Activated naive CD8-positive, alpha-beta T cell treated with anti-CD3 and anti-CD28 coated beads, Interleukin-2, amount 50 U/mL, for 24 hours (primary cell): ENCODE results near the gene FAM186B.

Experiments
- ATAC-seq: fragments of 150-1000 bp; cut with Tn5 transposase; one replicate; pipeline ENCODE4 v1.10.0; 2021
- DNase-seq: peaks from one replicate; pipeline ENCODE4 v3.0.0; 2021
- H3K27ac Mint-ChIP-seq: one replicate; pipeline ENCODE4 v1.8.0; 2021; ENCODE audit warnings: mild to moderate bottlenecking, mixed read lengths
- H3K27me3 Mint-ChIP-seq: one replicate; pipeline ENCODE4 v1.8.0; 2021; ENCODE audit warnings: mixed read lengths
- H3K36me3 Mint-ChIP-seq: one replicate; pipeline ENCODE4 v1.8.0; 2021; ENCODE audit warnings: low read depth, mixed read lengths
- H3K4me1 Mint-ChIP-seq: one replicate; pipeline ENCODE4 v1.8.0; 2021; ENCODE audit warnings: mixed read lengths
- H3K4me3 Mint-ChIP-seq: one replicate; pipeline ENCODE4 v1.8.0; 2021; ENCODE audit warnings: mild to moderate bottlenecking, moderate library complexity, mixed read lengths
- H3K9me3 Mint-ChIP-seq: one replicate; pipeline ENCODE4 v1.8.0; 2021; ENCODE audit warnings: mixed read lengths

The FAM186B gene

DNA sequence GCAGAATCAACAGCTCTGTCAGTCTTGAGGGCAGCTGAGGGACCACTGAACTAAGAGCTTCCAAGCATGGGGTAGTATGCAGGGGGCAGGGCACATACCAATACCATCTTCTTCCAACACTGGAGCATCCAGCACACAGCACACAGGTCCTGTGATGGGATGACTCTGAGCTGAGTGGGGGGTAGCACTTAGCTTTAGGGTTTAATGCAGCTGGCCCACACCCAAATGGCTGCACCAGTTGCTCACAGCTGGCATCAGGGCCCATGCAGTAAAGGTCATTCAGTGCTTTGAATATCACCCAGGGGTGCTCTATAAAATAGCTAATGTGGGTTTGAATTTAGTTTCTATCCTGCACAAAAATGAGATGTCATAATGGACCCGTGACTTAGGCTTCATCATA is 1.7 kb downstream of the FAM186B start:
- H3K9me3 Mint-ChIP-seq: no peaks in the 10 kb centered on the region
- H3K36me3 Mint-ChIP-seq: no peaks in the 10 kb centered on the region
- no peak overlapping the region for H3K4me3 Mint-ChIP-seq
- DNase-seq: no peak
- no peak overlapping the region for H3K27ac Mint-ChIP-seq
- ATAC-seq: no peak
- no peaks in the 10 kb centered on the region for H3K4me1 Mint-ChIP-seq
- H3K27me3 Mint-ChIP-seq: no peaks in the 10 kb centered on the region

- no peak overlapping the region for H3K4me3 Mint-ChIP-seq
- H3K4me1 Mint-ChIP-seq: peaks cover 3% of the 10 kb centered on the region
- no peak for DNase-seq
- H3K27ac Mint-ChIP-seq: no peak overlapping the region
- no peak for ATAC-seq
- no peaks in the 10 kb centered on the region for H3K9me3 Mint-ChIP-seq
- no peaks in the 10 kb centered on the region for H3K36me3 Mint-ChIP-seq
- H3K27me3 Mint-ChIP-seq: no peaks in the 10 kb centered on the region
Observed at GRCh38 chr12:49599961-49600360, 5.5 kb downstream of the FAM186B start.

GRCh38 chr12:49598527-49598926 is 6.9 kb downstream of the FAM186B start:
- DNase-seq: no peak
- ATAC-seq: no peak
- Mint-ChIP-seq H3K36me3 (no peaks in the 10 kb centered on the region), H3K9me3 (no peaks in the 10 kb centered on the region), H3K27ac (no peak overlapping the region), H3K4me3 (no peak overlapping the region), H3K4me1 (peaks cover 3% of the 10 kb centered on the region), H3K27me3 (no peaks in the 10 kb centered on the region)

- ATAC-seq (no peak), DNase-seq (no peak)
- no peaks in the 10 kb centered on the region for H3K27me3 Mint-ChIP-seq
- no peak overlapping the region for H3K4me3 Mint-ChIP-seq
- no peaks in the 10 kb centered on the region for H3K9me3 Mint-ChIP-seq
- H3K27ac Mint-ChIP-seq: no peak overlapping the region
- H3K36me3 Mint-ChIP-seq: peaks cover 18% of the 10 kb centered on the region
- no peaks in the 10 kb centered on the region for H3K4me1 Mint-ChIP-seq
Observed at GRCh38 chr12:49588721-49589516, 16.5 kb downstream of the FAM186B start.

GRCh38 chr12:49588281-49588680 is 17.2 kb downstream of the FAM186B start:
- Mint-ChIP-seq H3K9me3 (no peaks in the 10 kb centered on the region), H3K27ac (no peak overlapping the region), H3K36me3 (peaks cover 19% of the 10 kb centered on the region), H3K4me1 (no peaks in the 10 kb centered on the region), H3K4me3 (no peak overlapping the region), H3K27me3 (no peaks in the 10 kb centered on the region)
- no peak for DNase-seq
- ATAC-seq: no peak

DNA sequence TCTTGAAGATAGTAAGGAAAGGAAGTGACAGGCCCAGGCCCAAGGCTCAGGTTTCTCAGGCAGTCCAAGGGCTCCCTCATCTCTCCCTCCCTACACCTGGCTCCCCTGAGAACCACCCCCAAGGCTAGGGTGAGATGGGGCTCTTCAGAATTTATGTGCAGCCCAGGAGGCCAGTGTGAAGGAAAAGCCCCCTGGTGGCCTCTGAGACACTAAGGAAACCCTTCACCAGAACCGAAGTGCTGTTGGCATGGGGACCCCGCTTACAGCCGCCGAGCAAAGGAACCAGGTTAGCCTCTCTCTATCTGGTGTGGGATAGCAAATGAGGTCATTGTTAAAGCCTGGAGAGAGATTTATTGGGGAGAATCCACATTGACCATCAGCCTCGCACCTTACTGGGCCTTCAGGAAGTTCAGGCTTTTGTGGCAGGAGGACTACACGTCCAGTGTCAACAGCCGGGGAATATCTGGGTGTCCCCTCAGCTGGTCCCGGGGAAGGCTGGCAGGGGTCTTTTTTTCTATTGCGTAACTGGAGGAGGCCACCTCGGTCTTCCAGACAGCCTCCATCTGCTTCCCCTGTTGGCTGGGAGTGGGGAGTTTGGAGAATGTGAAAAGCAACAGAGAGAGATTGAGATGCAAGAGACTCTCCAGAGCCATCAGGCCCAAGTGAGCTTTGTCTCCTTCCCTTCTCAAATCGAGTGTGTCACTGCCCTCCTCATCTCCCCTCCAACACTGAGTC is 18.1 kb downstream of the FAM186B start:
- Mint-ChIP-seq H3K4me3 (no peak overlapping the region), H3K27me3 (no peaks in the 10 kb centered on the region), H3K36me3 (peaks cover 19% of the 10 kb centered on the region), H3K4me1 (no peaks in the 10 kb centered on the region), H3K27ac (no peak overlapping the region), H3K9me3 (no peaks in the 10 kb centered on the region)
- ATAC-seq (no peak), DNase-seq (no peak)

GRCh38 chr12:49585477-49586459 is 19.7 kb downstream of the FAM186B start:
- H3K36me3 Mint-ChIP-seq: peaks cover 9% of the 10 kb centered on the region
- H3K9me3 Mint-ChIP-seq: no peaks in the 10 kb centered on the region
- H3K4me3 Mint-ChIP-seq: no peak overlapping the region
- DNase-seq (no peak), ATAC-seq (no peak)
- no peak overlapping the region for H3K27ac Mint-ChIP-seq
- H3K27me3 Mint-ChIP-seq: no peaks in the 10 kb centered on the region
- H3K4me1 Mint-ChIP-seq: peaks cover 11% of the 10 kb centered on the region

- Mint-ChIP-seq H3K27me3 (no peaks in the 10 kb centered on the region), H3K36me3 (peaks cover 4% of the 10 kb centered on the region), H3K9me3 (no peaks in the 10 kb centered on the region), H3K4me3 (no peak overlapping the region), H3K4me1 (peaks cover 11% of the 10 kb centered on the region), H3K27ac (no peak overlapping the region)
- no peak for ATAC-seq
- no peak for DNase-seq
Observed at GRCh38 chr12:49584591-49584990, 20.8 kb downstream of the FAM186B start.

DNA sequence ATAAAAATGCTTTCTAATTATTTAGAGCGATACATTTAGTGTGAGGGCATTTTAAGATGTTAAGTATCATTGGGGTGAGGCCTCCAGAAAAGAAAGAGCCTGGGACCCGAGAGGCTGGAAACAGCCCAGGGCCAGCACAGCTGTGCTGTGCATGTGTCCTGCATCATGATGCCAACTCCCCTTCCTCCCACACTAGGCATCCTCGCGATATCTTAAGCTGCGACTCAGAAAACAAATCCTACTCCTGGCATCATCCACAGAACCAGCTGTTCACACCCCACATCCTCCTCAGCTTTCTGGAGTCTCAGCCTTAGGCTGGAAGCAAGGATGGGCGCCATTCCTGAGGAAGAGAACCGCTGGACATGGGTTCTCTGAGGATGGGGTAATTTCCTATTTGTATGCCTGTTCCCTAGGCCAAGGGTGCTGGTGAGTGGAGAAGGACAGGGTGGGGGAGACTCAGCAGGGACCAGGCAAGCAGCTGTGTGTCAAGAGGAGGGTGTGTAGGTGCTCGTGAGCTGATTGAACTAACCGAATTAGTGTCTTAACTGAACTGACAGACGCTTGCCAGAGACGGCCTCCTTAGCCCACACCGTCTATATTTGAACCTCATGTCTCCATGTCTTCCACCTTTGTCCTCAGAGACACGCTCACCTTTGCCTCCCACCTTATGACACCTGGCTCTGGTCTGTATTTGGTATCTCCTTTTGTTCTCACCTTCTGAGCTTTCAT is 21.9 kb downstream of the FAM186B start:
- Mint-ChIP-seq H3K4me3 (no peak overlapping the region), H3K9me3 (no peaks in the 10 kb centered on the region), H3K4me1 (peaks cover 11% of the 10 kb centered on the region), H3K27me3 (no peaks in the 10 kb centered on the region), H3K36me3 (peaks cover 5% of the 10 kb centered on the region), H3K27ac (no peak overlapping the region)
- ATAC-seq (no peak), DNase-seq (no peak)

DNA sequence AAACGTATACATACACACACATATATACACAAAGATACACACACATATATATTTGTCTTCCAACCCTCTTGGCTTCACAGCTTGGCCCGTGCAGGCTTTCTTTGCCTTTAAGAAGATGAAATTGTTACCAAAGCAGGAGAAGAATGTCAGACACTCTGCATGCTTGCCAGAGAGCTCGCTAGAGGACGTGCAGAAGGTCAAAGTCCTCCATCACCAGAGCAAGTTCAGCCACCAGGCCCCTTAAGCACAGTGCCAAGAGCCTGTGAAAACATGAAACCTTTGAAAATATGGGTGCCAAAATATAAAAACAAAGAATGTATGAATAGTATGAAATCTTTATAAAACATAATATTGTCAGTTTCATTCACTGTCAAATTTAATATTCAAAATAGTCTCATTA is 22.6 kb downstream of the FAM186B start:
- no peak for ATAC-seq
- H3K36me3 Mint-ChIP-seq: peaks cover 5% of the 10 kb centered on the region
- DNase-seq: no peak

DNA sequence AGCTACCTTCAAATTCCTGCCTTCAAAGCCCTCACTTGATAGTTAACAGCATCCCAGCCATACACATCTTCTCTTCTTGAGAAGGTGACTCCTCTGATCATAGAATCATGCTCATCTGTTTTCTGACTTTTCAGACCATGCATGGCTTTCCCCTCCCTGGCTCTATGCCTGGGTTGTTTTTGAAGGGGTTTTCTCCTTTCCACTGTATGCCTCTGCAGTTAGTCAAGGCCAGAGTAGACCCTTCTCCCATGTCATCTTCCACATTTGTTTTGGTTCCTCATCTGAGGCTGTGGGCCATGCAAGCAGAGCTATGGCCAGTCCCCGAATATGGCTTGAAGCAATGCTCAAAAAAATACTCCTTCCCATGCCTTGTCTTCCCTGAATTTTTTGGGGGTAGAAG is 23.2 kb downstream of the FAM186B start:
- Mint-ChIP-seq H3K4me3 (no peak overlapping the region), H3K27ac (peak overlapping the region; percentile 71), H3K9me3 (no peaks in the 10 kb centered on the region), H3K4me1 (peaks cover 11% of the 10 kb centered on the region), H3K36me3 (peaks cover 5% of the 10 kb centered on the region), H3K27me3 (no peaks in the 10 kb centered on the region)
- DNase-seq: no peak
- no peak for ATAC-seq

More for the DNA sequence above, 22.6 kb downstream of the FAM186B start:
- Mint-ChIP-seq H3K27me3 (no peaks in the 10 kb centered on the region), H3K27ac (no peak overlapping the region), H3K9me3 (no peaks in the 10 kb centered on the region), H3K4me3 (no peak overlapping the region), H3K4me1 (peaks cover 11% of the 10 kb centered on the region)

GRCh38 chr12:49580572-49581535 is 24.6 kb downstream of the FAM186B start:
- Mint-ChIP-seq H3K4me3 (no peak overlapping the region), H3K4me1 (peaks cover 11% of the 10 kb centered on the region), H3K27me3 (no peaks in the 10 kb centered on the region), H3K9me3 (no peaks in the 10 kb centered on the region), H3K36me3 (peaks cover 5% of the 10 kb centered on the region), H3K27ac (no peak overlapping the region)
- peak; percentile 57 for ATAC-seq
- DNase-seq: peak; percentile 57

- ATAC-seq (no peak), DNase-seq (no peak)
- peaks cover 11% of the 10 kb centered on the region for H3K36me3 Mint-ChIP-seq
- H3K9me3 Mint-ChIP-seq: no peaks in the 10 kb centered on the region
- H3K27me3 Mint-ChIP-seq: no peaks in the 10 kb centered on the region
- H3K27ac Mint-ChIP-seq: no peak overlapping the region
- H3K4me3 Mint-ChIP-seq: no peak overlapping the region
- H3K4me1 Mint-ChIP-seq: peaks cover 11% of the 10 kb centered on the region
Observed at GRCh38 chr12:49578471-49579112, 26.8 kb downstream of the FAM186B start.
